ENCODE measurements around the gene BEND4. TPM values are rescaled to one million over a fixed set of nuclear protein-coding genes. Genes with fewer than 3 reads are reported as not detected.

Gene BEND4
- total RNA-seq, 1 donor from 2014 or later, result 0.32 TPM

DNA sequence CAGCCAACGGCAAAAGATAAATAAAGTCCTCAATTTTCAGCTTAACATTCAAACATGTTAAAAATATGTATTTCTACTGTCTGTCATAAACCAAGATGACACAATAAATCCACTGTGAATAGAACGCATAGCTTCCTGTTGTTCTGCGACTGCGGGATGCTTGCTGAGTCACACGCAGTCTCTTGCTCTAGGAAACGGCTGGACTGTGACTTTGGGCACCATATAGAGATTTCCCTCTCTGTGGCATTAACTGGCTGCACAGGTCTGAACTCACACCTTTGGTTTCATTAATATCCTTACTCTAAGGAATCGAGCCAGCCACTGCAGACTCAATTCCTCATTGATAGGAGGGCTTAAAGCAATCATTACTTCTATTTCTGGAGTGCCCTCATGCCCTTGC is 8.4 kb downstream of the BEND4 start:
- Histone ChIP-seq H3K9me3 (ENCODE audit: insufficient read depth, low read depth, low read length) (no peaks in the 10 kb centered on the region), H3K36me3 (ENCODE audit: insufficient read depth, low read length) (no peaks in the 10 kb centered on the region), H3K4me3 (ENCODE audit: insufficient read depth, low read depth, low read length) (no peak overlapping the region), H3K4me1 (ENCODE audit: insufficient read depth, low read length) (no peaks in the 10 kb centered on the region), H4K20me1 (ENCODE audit: insufficient read depth, low read length) (no peaks in the 10 kb centered on the region), H3K4me2 (ENCODE audit: low read length) (no peak overlapping the region), H3K27ac (ENCODE audit: low read depth, low read length) (no peak overlapping the region), H3K79me2 (ENCODE audit: insufficient read depth, low read length) (no peaks in the 10 kb centered on the region), H3K27me3 (ENCODE audit: insufficient read depth, low read length) (peaks cover 2% of the 10 kb centered on the region), H3K9ac (ENCODE audit: low read length) (no peak overlapping the region), H2AFZ (ENCODE audit: low read depth, low read length) (no peak overlapping the region)
- no peak for DNase-seq (ENCODE audit: low read depth)
- H3K9me3 Mint-ChIP-seq (ENCODE audit: unreplicated experiment), result no peaks in the 10 kb centered on the region
- FAIRE-seq, result no peak
- no peaks in the 10 kb centered on the region for H3K27me3 Mint-ChIP-seq (ENCODE audit: low read depth, unreplicated experiment)
- no peak overlapping the region for H3K27ac Mint-ChIP-seq (ENCODE audit: unreplicated experiment)
- no peaks in the 10 kb centered on the region for H3K4me1 Mint-ChIP-seq (ENCODE audit: low read depth, unreplicated experiment)
- no peaks in the 10 kb centered on the region for H3K36me3 Mint-ChIP-seq (ENCODE audit: low read depth, unreplicated experiment)
- TF ChIP-seq, protein P1, sequence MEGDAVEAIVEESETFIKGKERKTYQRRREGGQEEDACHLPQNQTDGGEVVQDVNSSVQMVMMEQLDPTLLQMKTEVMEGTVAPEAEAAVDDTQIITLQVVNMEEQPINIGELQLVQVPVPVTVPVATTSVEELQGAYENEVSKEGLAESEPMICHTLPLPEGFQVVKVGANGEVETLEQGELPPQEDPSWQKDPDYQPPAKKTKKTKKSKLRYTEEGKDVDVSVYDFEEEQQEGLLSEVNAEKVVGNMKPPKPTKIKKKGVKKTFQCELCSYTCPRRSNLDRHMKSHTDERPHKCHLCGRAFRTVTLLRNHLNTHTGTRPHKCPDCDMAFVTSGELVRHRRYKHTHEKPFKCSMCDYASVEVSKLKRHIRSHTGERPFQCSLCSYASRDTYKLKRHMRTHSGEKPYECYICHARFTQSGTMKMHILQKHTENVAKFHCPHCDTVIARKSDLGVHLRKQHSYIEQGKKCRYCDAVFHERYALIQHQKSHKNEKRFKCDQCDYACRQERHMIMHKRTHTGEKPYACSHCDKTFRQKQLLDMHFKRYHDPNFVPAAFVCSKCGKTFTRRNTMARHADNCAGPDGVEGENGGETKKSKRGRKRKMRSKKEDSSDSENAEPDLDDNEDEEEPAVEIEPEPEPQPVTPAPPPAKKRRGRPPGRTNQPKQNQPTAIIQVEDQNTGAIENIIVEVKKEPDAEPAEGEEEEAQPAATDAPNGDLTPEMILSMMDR (IDR thresholded peaks at IDR 0.05; ENCODE audit: insufficient read depth, low read depth, low read length), result no peak
- TF ChIP-seq EZH2 (IDR thresholded peaks at IDR 0.05; ENCODE audit: insufficient read depth, low read length), result no peak
- H3K4me3 Mint-ChIP-seq (ENCODE audit: unreplicated experiment), result no peak overlapping the region

DNA sequence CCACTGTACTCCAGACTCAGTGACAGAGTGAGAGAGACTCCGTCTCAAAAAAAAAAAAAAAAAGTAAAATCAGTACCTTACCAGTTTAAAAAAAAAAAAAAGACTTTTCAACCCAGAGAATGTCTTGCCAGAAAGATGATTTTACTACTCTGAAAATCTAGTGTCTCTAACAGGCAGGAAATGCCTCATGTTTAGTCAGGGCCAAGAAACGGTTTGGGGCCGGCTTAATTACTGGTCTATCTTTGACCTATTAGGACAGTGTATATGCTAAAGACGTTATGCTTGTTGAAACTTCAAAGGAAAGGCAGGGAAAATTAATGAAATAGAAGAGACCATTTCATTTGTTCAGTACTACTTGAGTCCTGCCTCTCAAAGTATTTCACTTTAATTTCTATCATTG is 9.9 kb downstream of the BEND4 start:
- DNase-seq (ENCODE audit: low read depth) (no peak), FAIRE-seq (no peak)
- TF ChIP-seq EZH2 (IDR thresholded peaks at IDR 0.05; ENCODE audit: insufficient read depth, low read length), result no peak
- TF ChIP-seq, protein P1 (IDR thresholded peaks at IDR 0.05; ENCODE audit: insufficient read depth, low read depth, low read length), result no peak
- Mint-ChIP-seq H3K27me3 (ENCODE audit: low read depth, unreplicated experiment) (no peaks in the 10 kb centered on the region), H3K27ac (ENCODE audit: unreplicated experiment) (no peak overlapping the region), H3K36me3 (ENCODE audit: low read depth, unreplicated experiment) (no peaks in the 10 kb centered on the region), H3K4me1 (ENCODE audit: low read depth, unreplicated experiment) (no peaks in the 10 kb centered on the region), H3K4me3 (ENCODE audit: unreplicated experiment) (no peak overlapping the region), H3K9me3 (ENCODE audit: unreplicated experiment) (no peaks in the 10 kb centered on the region)
- Histone ChIP-seq H2AFZ (ENCODE audit: low read depth, low read length) (no peak overlapping the region), H3K36me3 (ENCODE audit: insufficient read depth, low read length) (no peaks in the 10 kb centered on the region), H3K4me1 (ENCODE audit: insufficient read depth, low read length) (no peaks in the 10 kb centered on the region), H3K27ac (ENCODE audit: low read depth, low read length) (no peak overlapping the region), H3K4me3 (ENCODE audit: insufficient read depth, low read depth, low read length) (no peak overlapping the region), H3K79me2 (ENCODE audit: insufficient read depth, low read length) (no peaks in the 10 kb centered on the region), H3K4me2 (ENCODE audit: low read length) (no peak overlapping the region), H3K27me3 (ENCODE audit: insufficient read depth, low read length) (no peaks in the 10 kb centered on the region), H3K9ac (ENCODE audit: low read length) (no peak overlapping the region), H3K9me3 (ENCODE audit: insufficient read depth, low read depth, low read length) (no peaks in the 10 kb centered on the region), H4K20me1 (ENCODE audit: insufficient read depth, low read length) (no peaks in the 10 kb centered on the region)

DNA sequence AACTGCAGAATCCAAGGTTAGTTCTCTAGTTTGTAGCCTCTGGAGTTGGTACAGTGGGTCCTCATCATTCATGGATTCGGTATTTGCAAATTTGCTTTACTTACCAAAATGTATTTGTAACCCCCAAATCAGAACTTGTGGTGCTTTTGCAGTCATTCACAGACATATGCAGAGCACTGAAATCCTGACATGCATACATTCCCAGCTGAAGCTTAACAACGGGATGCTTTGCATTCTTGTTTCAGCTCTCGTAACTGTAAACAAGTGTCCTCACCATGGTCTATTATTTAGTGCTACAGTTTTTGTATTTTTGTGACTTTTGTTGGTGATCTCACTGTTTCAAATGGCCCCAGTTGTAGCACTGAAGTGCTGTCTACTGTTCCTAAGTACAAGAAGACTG is 16.1 kb downstream of the BEND4 start:
- Mint-ChIP-seq H3K4me1 (ENCODE audit: low read depth, unreplicated experiment) (no peaks in the 10 kb centered on the region), H3K9me3 (ENCODE audit: unreplicated experiment) (no peaks in the 10 kb centered on the region), H3K4me3 (ENCODE audit: unreplicated experiment) (no peak overlapping the region), H3K27ac (ENCODE audit: unreplicated experiment) (no peak overlapping the region), H3K27me3 (ENCODE audit: low read depth, unreplicated experiment) (no peaks in the 10 kb centered on the region), H3K36me3 (ENCODE audit: low read depth, unreplicated experiment) (no peaks in the 10 kb centered on the region)
- Histone ChIP-seq H3K9ac (ENCODE audit: low read length) (no peak overlapping the region), H3K36me3 (ENCODE audit: insufficient read depth, low read length) (no peaks in the 10 kb centered on the region), H3K79me2 (ENCODE audit: insufficient read depth, low read length) (no peaks in the 10 kb centered on the region), H3K4me1 (ENCODE audit: insufficient read depth, low read length) (no peaks in the 10 kb centered on the region), H3K27ac (ENCODE audit: low read depth, low read length) (no peak overlapping the region), H3K4me2 (ENCODE audit: low read length) (no peak overlapping the region), H4K20me1 (ENCODE audit: insufficient read depth, low read length) (no peaks in the 10 kb centered on the region), H3K27me3 (ENCODE audit: insufficient read depth, low read length) (no peaks in the 10 kb centered on the region), H2AFZ (ENCODE audit: low read depth, low read length) (no peak overlapping the region), H3K9me3 (ENCODE audit: insufficient read depth, low read depth, low read length) (no peaks in the 10 kb centered on the region), H3K4me3 (ENCODE audit: insufficient read depth, low read depth, low read length) (no peak overlapping the region)
- TF ChIP-seq, protein P1 (IDR thresholded peaks at IDR 0.05; ENCODE audit: insufficient read depth, low read depth, low read length), result no peak
- no peak for TF ChIP-seq EZH2 (IDR thresholded peaks at IDR 0.05; ENCODE audit: insufficient read depth, low read length)
- no peak for DNase-seq (ENCODE audit: low read depth)
- FAIRE-seq, result no peak
